Measurements from ENCODE around the gene TMEM69. TPM values are rescaled to one million over a fixed set of nuclear protein-coding genes. Genes with fewer than 3 reads are reported as not detected.
"Not testable (repeated sequence)": the region's sequence is repeated elsewhere in the genome, so short reads cannot be mapped to it uniquely, and the experiment has no call there.

The TMEM69 gene
- total and polyA plus RNA-seq, 4 donors: 13.8 to 26.1 (median 16.8) TPM

- peaks cover 0 to 7% (median 3%) of the 10 kb centered on the region in 4 donors for H3K36me3 ChIP-seq (ENCODE audit: control insufficient read depth in 4 of 4, insufficient read depth in 4 of 4, low read length in 4 of 4)
- DNase-seq: no peak
- ATAC-seq (ENCODE audit: insufficient read depth, low FRiP score): no peak
- H3K27ac ChIP-seq (ENCODE audit: low read depth in 1 of 2, low read length in 1 of 2): no peak overlapping the region
- H3K27me3 ChIP-seq (ENCODE audit: control insufficient read depth in 3 of 3, insufficient read depth in 3 of 3, low read length in 2 of 3): no peaks in the 10 kb centered on the region
- no peak overlapping the region for H3K4me3 ChIP-seq
- no peaks in the 10 kb centered on the region for H3K4me1 ChIP-seq (ENCODE audit: control insufficient read depth in 5 of 5, insufficient read depth in 5 of 5, low read length in 5 of 5)
- no peak overlapping the region for H3K9ac ChIP-seq (ENCODE audit: insufficient read depth in 1 of 2, low read length in 2 of 2)
- H3K9me3 ChIP-seq (ENCODE audit: control insufficient read depth in 4 of 4, insufficient read depth in 3 of 4, low read length in 3 of 4): no peaks in the 10 kb centered on the region
- WGBS, 2 donors: 94 to 100% methylated on average over 1 of the region's 1 CpG
- no peak for TF ChIP-seq CTCF (IDR thresholded peaks at IDR 0.05; ENCODE audit: control extremely low read depth, extremely low read depth)
These were observed 30.3 kb downstream of the TMEM69 start for GRCh38 chr1:45718289-45718688.

- H3K9me3 ChIP-seq (ENCODE audit: control insufficient read depth in 4 of 4, insufficient read depth in 3 of 4, low read length in 3 of 4): no peaks in the 10 kb centered on the region
- peak overlapping the region in 1 of 2 donors; percentile 9 for H3K27ac ChIP-seq (ENCODE audit: low read depth in 1 of 2, low read length in 1 of 2)
- H3K27me3 ChIP-seq (ENCODE audit: control insufficient read depth in 3 of 3, insufficient read depth in 3 of 3, low read length in 2 of 3): no peaks in the 10 kb centered on the region
- H3K4me3 ChIP-seq: no peak overlapping the region
- 73 to 86% methylated on average over 1 of the region's 1 CpG for WGBS, 2 donors
- H3K9ac ChIP-seq (ENCODE audit: insufficient read depth in 1 of 2, low read length in 2 of 2): no peak overlapping the region
- no peaks in the 10 kb centered on the region for H3K4me1 ChIP-seq (ENCODE audit: control insufficient read depth in 5 of 5, insufficient read depth in 5 of 5, low read length in 5 of 5)
- DNase-seq (no peak), ATAC-seq (ENCODE audit: insufficient read depth, low FRiP score) (no peak)
- TF ChIP-seq CTCF (IDR thresholded peaks at IDR 0.05; ENCODE audit: control extremely low read depth, extremely low read depth): no peak
- peaks cover 0 to 3% (median 1%) of the 10 kb centered on the region in 4 donors for H3K36me3 ChIP-seq (ENCODE audit: control insufficient read depth in 4 of 4, insufficient read depth in 4 of 4, low read length in 4 of 4)
These were observed 33.2 kb downstream of the TMEM69 start for GRCh38 chr1:45721207-45721606.

GRCh38 chr1:45722809-45723208 lies 34.8 kb downstream of the TMEM69 start:
- Histone ChIP-seq H3K4me3 (no peak overlapping the region), H3K4me1 (ENCODE audit: control insufficient read depth in 5 of 5, insufficient read depth in 5 of 5, low read length in 5 of 5) (no peaks in the 10 kb centered on the region), H3K9me3 (ENCODE audit: control insufficient read depth in 4 of 4, insufficient read depth in 3 of 4, low read length in 3 of 4) (no peaks in the 10 kb centered on the region), H3K27ac (ENCODE audit: low read depth in 1 of 2, low read length in 1 of 2) (no peak overlapping the region), H3K27me3 (ENCODE audit: control insufficient read depth in 3 of 3, insufficient read depth in 3 of 3, low read length in 2 of 3) (no peaks in the 10 kb centered on the region), H3K36me3 (ENCODE audit: control insufficient read depth in 4 of 4, insufficient read depth in 4 of 4, low read length in 4 of 4) (peaks cover 2 to 10% (median 3%) of the 10 kb centered on the region in 4 donors), H3K9ac (ENCODE audit: insufficient read depth in 1 of 2, low read length in 2 of 2) (no peak overlapping the region)
- no peak for TF ChIP-seq CTCF (IDR thresholded peaks at IDR 0.05; ENCODE audit: control extremely low read depth, extremely low read depth)
- 72 to 88% methylated on average over 3 of the region's 3 CpGs for WGBS, 2 donors
- ATAC-seq (ENCODE audit: insufficient read depth, low FRiP score): no peak
- no peak for DNase-seq

- no peak overlapping the region for H3K4me3 ChIP-seq
- H3K27me3 ChIP-seq (ENCODE audit: control insufficient read depth in 3 of 3, insufficient read depth in 3 of 3, low read length in 2 of 3): no peaks in the 10 kb centered on the region
- no peak overlapping the region for H3K9ac ChIP-seq (ENCODE audit: insufficient read depth in 1 of 2, low read length in 2 of 2)
- H3K27ac ChIP-seq (ENCODE audit: low read depth in 1 of 2, low read length in 1 of 2): no peak overlapping the region
- H3K9me3 ChIP-seq (ENCODE audit: control insufficient read depth in 4 of 4, insufficient read depth in 3 of 4, low read length in 3 of 4): no peaks in the 10 kb centered on the region
- H3K4me1 ChIP-seq (ENCODE audit: control insufficient read depth in 5 of 5, insufficient read depth in 5 of 5, low read length in 5 of 5): no peaks in the 10 kb centered on the region
- ATAC-seq (ENCODE audit: insufficient read depth, low FRiP score): no peak
- no peak for DNase-seq
- TF ChIP-seq CTCF (IDR thresholded peaks at IDR 0.05; ENCODE audit: control extremely low read depth, extremely low read depth): no peak
- peaks cover 2 to 8% (median 3%) of the 10 kb centered on the region in 4 donors for H3K36me3 ChIP-seq (ENCODE audit: control insufficient read depth in 4 of 4, insufficient read depth in 4 of 4, low read length in 4 of 4)
These were observed 35.4 kb downstream of the TMEM69 start for GRCh38 chr1:45723248-45723930.

GRCh38 chr1:45726007-45726406 lies 38.0 kb downstream of the TMEM69 start:
- H3K27me3 ChIP-seq (ENCODE audit: control insufficient read depth in 3 of 3, insufficient read depth in 3 of 3, low read length in 2 of 3); H3K4me3 ChIP-seq; ATAC-seq (ENCODE audit: insufficient read depth, low FRiP score); H3K27ac ChIP-seq (ENCODE audit: low read depth in 1 of 2, low read length in 1 of 2); H3K4me1 ChIP-seq (ENCODE audit: control insufficient read depth in 5 of 5, insufficient read depth in 5 of 5, low read length in 5 of 5); H3K36me3 ChIP-seq (ENCODE audit: control insufficient read depth in 4 of 4, insufficient read depth in 4 of 4, low read length in 4 of 4); H3K9me3 ChIP-seq (ENCODE audit: control insufficient read depth in 4 of 4, insufficient read depth in 3 of 4, low read length in 3 of 4); DNase-seq; H3K9ac ChIP-seq (ENCODE audit: insufficient read depth in 1 of 2, low read length in 2 of 2): not testable (repeated sequence)
- 97 to 98% methylated on average over 8 to 9 of the region's 9 CpGs for WGBS, 2 donors
